Uterus (tissue), 4 donors: ENCODE data around the gene CELF2. TPM values are rescaled to one million over a fixed set of nuclear protein-coding genes. Genes with fewer than 3 reads are reported as not detected.

Experiments
- DNase-seq, 2 donors: peaks; one replicate each; pipeline ENCODE4 v3.0.0-alpha.2; 2019 to 2020
- H3K27ac ChIP-seq, 2 donors: fragments of 200-600 bp; sonication (generic); 1 replicate in 1 of 2; 2 replicates in 1 of 2; pipeline ENCODE4 v1.5.1; 2016 to 2018
- H3K27me3 ChIP-seq, 2 donors: fragments of 200-600 bp; sonication (generic); one replicate each; pipeline ENCODE4 v1.5.1; 2018 to 2019; ENCODE audit warnings: control low read depth in 1 of 2
- H3K36me3 ChIP-seq, 2 donors: fragments of 200-600 bp; sonication (generic); one replicate each; pipeline ENCODE4 v1.5.1; 2019; ENCODE audit warnings: control low read depth in 1 of 2
- H3K4me1 ChIP-seq, 2 donors: fragments of 200-600 bp; sonication (generic); one replicate each; pipeline ENCODE4 v1.5.1; 2018 to 2019; ENCODE audit warnings: control low read depth in 1 of 2
- H3K4me3 ChIP-seq, 2 donors: fragments of 200-600 bp; sonication (generic); 1 replicate in 1 of 2; 2 replicates in 1 of 2; pipeline ENCODE4 v1.5.1; 2018 to 2019; ENCODE audit warnings: mild to moderate bottlenecking in 1 of 2
- H3K9me3 ChIP-seq, 2 donors: fragments of 200-600 bp; sonication (generic); one replicate each; pipeline ENCODE4 v1.5.1; 2019; ENCODE audit warnings: control low read depth in 1 of 2
- CTCF ChIP-seq, 4 experiments: fragments of 200-600 bp in 2 of 4; fragments of 450-650 bp in 2 of 4; sonication (generic) in 2 of 4; IDR thresholded peaks; one replicate each; pipeline ENCODE4 v1.5.1; 2016 to 2019; ENCODE audit warnings: antibody characterized with exemption in 4 of 4, mild to moderate bottlenecking in 2 of 4, moderate library complexity in 1 of 4
- POLR2A ChIP-seq, 2 donors: fragments of 450-650 bp; IDR thresholded peaks; one replicate each; pipeline ENCODE4 v1.6.1; 2016; ENCODE audit warnings: antibody characterized with exemption in 2 of 2, mild to moderate bottlenecking in 1 of 2, moderate library complexity in 1 of 2
- intact Hi-C: fragments of 100-400 bp; cut with DNase I; formaldehyde crosslinking; loops from one replicate; pipeline ENCODE4 v1.15.1; 2023; ENCODE audit warnings: low total_unique reads
- total RNA-seq, 4 donors: library from RNA; depleted of rRNA in 3 of 4; stranded (reverse); fragments of >200 nt in 3 of 4; gene quantifications; one replicate each; pipeline versions ENCODE4 v1.1.0 to v1.2.4, GENCODE V29; 2014 to 2023
- donor health status: DM: yes; HTN: yes; CAD: no.

The CELF2 gene
- total RNA-seq, 4 donors from 2014 or later, result 12.8 to 59.2 (median 44.0) TPM

GRCh38 chr10:11294831-11295450, 277.3 kb downstream of the CELF2 start:
- Histone ChIP-seq H3K4me1 (no peaks in the 10 kb centered on the region), H3K4me3 (no peak overlapping the region), H3K9me3 (no peaks in the 10 kb centered on the region), H3K27ac (no peak overlapping the region), H3K27me3 (no peaks in the 10 kb centered on the region), H3K36me3 (no peaks in the 10 kb centered on the region)
- TF ChIP-seq POLR2A (IDR thresholded peaks at IDR 0.05) (no peak), CTCF (IDR thresholded peaks at IDR 0.05) (no peak)
- DNase-seq, result no peak
- intact Hi-C loops, result no loop called here

- intact Hi-C loops, result no loop called here
- H3K27me3 ChIP-seq, result no peaks in the 10 kb centered on the region
- no peaks in the 10 kb centered on the region for H3K9me3 ChIP-seq
- H3K4me3 ChIP-seq, result no peak overlapping the region
- H3K36me3 ChIP-seq, result no peaks in the 10 kb centered on the region
- H3K27ac ChIP-seq, result no peak overlapping the region
- no peak for DNase-seq
- no peak for TF ChIP-seq POLR2A (IDR thresholded peaks at IDR 0.05)
- TF ChIP-seq CTCF (IDR thresholded peaks at IDR 0.05), result no peak
- H3K4me1 ChIP-seq, result no peaks in the 10 kb centered on the region
These were observed 277.8 kb downstream of the CELF2 start for GRCh38 chr10:11295492-11295891.

GRCh38 chr10:11297136-11297535, 279.5 kb downstream of the CELF2 start:
- Histone ChIP-seq H3K27ac (no peak overlapping the region), H3K27me3 (no peaks in the 10 kb centered on the region), H3K9me3 (no peaks in the 10 kb centered on the region), H3K4me1 (no peaks in the 10 kb centered on the region), H3K4me3 (no peak overlapping the region), H3K36me3 (no peaks in the 10 kb centered on the region)
- DNase-seq, result no peak
- intact Hi-C loops, result no loop called here
- no peak for TF ChIP-seq POLR2A (IDR thresholded peaks at IDR 0.05)
- TF ChIP-seq CTCF (IDR thresholded peaks at IDR 0.05), result no peak

GRCh38 chr10:11298116-11298515, 280.4 kb downstream of the CELF2 start:
- H3K4me1 ChIP-seq, result no peaks in the 10 kb centered on the region
- intact Hi-C loops, result no loop called here
- H3K9me3 ChIP-seq, result no peaks in the 10 kb centered on the region
- no peaks in the 10 kb centered on the region for H3K27me3 ChIP-seq
- no peak overlapping the region for H3K27ac ChIP-seq
- no peak for DNase-seq
- H3K36me3 ChIP-seq, result no peaks in the 10 kb centered on the region
- TF ChIP-seq POLR2A (IDR thresholded peaks at IDR 0.05) (no peak), CTCF (IDR thresholded peaks at IDR 0.05) (no peak)
- no peak overlapping the region for H3K4me3 ChIP-seq

- no peaks in the 10 kb centered on the region for H3K36me3 ChIP-seq
- H3K4me3 ChIP-seq, result no peak overlapping the region
- H3K9me3 ChIP-seq, result no peaks in the 10 kb centered on the region
- H3K4me1 ChIP-seq, result no peaks in the 10 kb centered on the region
- no peak overlapping the region for H3K27ac ChIP-seq
- intact Hi-C loops, result no loop called here
- TF ChIP-seq CTCF (IDR thresholded peaks at IDR 0.05) (no peak), POLR2A (IDR thresholded peaks at IDR 0.05) (no peak)
- DNase-seq, result no peak
- no peaks in the 10 kb centered on the region for H3K27me3 ChIP-seq
These were observed 281.5 kb downstream of the CELF2 start for GRCh38 chr10:11299125-11299524.
